ENCODE measurements around the gene P2RX2.

DNA sequence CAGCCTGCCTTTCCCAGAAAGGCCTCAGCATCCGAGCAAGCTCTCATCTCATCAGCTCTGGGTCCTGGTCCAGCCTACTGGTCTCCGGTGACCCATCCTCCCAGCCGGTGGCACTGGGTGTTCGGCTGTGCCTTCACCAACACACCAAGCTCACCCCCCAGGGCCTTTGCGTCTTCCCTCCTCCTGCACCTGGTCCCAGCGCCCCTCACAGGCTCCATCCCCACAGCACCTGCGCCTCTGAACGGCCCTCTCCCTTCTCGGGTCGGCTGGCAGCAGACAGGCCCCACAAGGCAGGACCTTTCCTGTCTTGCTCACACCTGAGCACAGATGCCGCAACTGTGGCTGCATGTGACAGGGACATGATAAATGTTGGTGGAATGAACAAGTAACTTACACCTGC lies 13.1 kb downstream of the P2RX2 start:
- TF ChIP-seq CTCF (IDR thresholded peaks at IDR 0.05; ENCODE audit: poor library complexity) (no peak), EZH2 (IDR thresholded peaks at IDR 0.05; ENCODE audit: borderline replicate concordance) (no peak)

Measured in hepatocyte (in vitro differentiated cells).